Measurements from ENCODE around the gene TRIM33.

DNA sequence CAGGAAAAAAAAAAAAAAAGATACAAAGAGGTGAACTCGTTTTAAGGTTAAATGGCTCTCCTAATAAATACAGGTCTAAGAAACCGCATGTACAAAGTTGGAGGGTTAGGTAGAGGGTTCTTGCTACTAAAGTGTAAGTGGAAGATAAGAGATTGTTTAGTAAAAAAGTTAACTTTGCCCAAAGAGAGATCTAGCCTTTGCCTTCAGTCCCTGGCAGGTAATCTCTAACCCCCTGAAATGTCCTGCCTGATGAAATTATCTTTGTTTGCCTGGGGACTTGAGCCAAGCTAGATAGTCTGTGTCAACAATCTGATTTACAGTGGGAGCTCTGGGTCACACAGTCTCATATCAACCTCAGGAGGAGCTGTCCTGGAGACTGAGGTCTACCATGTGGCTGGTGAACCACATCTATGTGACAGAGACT, 57.6 kb downstream of the TRIM33 start:
- TF ChIP-seq, protein P1, sequence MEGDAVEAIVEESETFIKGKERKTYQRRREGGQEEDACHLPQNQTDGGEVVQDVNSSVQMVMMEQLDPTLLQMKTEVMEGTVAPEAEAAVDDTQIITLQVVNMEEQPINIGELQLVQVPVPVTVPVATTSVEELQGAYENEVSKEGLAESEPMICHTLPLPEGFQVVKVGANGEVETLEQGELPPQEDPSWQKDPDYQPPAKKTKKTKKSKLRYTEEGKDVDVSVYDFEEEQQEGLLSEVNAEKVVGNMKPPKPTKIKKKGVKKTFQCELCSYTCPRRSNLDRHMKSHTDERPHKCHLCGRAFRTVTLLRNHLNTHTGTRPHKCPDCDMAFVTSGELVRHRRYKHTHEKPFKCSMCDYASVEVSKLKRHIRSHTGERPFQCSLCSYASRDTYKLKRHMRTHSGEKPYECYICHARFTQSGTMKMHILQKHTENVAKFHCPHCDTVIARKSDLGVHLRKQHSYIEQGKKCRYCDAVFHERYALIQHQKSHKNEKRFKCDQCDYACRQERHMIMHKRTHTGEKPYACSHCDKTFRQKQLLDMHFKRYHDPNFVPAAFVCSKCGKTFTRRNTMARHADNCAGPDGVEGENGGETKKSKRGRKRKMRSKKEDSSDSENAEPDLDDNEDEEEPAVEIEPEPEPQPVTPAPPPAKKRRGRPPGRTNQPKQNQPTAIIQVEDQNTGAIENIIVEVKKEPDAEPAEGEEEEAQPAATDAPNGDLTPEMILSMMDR (conservative IDR thresholded peaks at IDR 0.05 in 1 of 2, IDR thresholded peaks at IDR 0.05 in 1 of 2; ENCODE audit: low read depth in 1 of 2, low read length in 2 of 2), result no peak
- TF ChIP-seq EZH2 (IDR thresholded peaks at IDR 0.05; ENCODE audit: low read length, missing control alignments), result no peak

Measured in fibroblast of lung (primary cell).